ENCODE data around the gene KRTAP4-3. TPM values are rescaled to one million over a fixed set of nuclear protein-coding genes. Genes with fewer than 3 reads are reported as not detected.
A peak's percentile ranks its signal among the peaks of the same experiment; 100 is the strongest.
"Not testable (repeated sequence)": the region's sequence is repeated elsewhere in the genome, so short reads cannot be mapped to it uniquely, and the experiment has no call there.

KRTAP4-3 gene
- total and polyA plus RNA-seq, 5 donors from 2014 or later = not detected

GRCh38 chr17:41140360-41141131 is 27.5 kb downstream of the KRTAP4-3 start, which contains the start of gene KRTAP4-6:
TSS of gene KRTAP4-6 (minus strand) at chr17:41140544. CDS start at chr17:41140487, 57 bp downstream.
- Mint-ChIP-seq H3K27ac (no peak within 1 kb of the TSS), H3K27me3 (peaks cover 15% of the 10 kb centered on the region), H3K4me3 (no peak within 1 kb of the TSS), H3K9me3 (peaks cover 6 to 26% (median 14%) of the 10 kb centered on the region in 7 donors), H3K4me1 (no peaks in the 10 kb centered on the region), H3K36me3 (peaks cover 3% of the 10 kb centered on the region)
- Histone ChIP-seq H3K4me1 (ENCODE audit: control insufficient read depth, insufficient read depth, low read length, poor library complexity, severe bottlenecking) (no peaks in the 10 kb centered on the region), H3K9me3 (ENCODE audit: control insufficient read depth in 2 of 2, low read length in 2 of 2) (peaks cover 9 to 12% of the 10 kb centered on the region in 2 experiments), H3K36me3 (ENCODE audit: control insufficient read depth, insufficient read depth, low read length) (no peaks in the 10 kb centered on the region), H3K27me3 (ENCODE audit: control insufficient read depth, insufficient read depth, low read length) (peaks cover 2% of the 10 kb centered on the region), H3K27ac (ENCODE audit: insufficient read depth, low read length, poor library complexity, severe bottlenecking) (no peak within 1 kb of the TSS), H3K4me3 (ENCODE audit: low read depth, low read length) (no peak within 1 kb of the TSS)
- DNase-seq (no peak), ATAC-seq (ENCODE audit: low read depth in 2 of 2) (no peak)

DNA sequence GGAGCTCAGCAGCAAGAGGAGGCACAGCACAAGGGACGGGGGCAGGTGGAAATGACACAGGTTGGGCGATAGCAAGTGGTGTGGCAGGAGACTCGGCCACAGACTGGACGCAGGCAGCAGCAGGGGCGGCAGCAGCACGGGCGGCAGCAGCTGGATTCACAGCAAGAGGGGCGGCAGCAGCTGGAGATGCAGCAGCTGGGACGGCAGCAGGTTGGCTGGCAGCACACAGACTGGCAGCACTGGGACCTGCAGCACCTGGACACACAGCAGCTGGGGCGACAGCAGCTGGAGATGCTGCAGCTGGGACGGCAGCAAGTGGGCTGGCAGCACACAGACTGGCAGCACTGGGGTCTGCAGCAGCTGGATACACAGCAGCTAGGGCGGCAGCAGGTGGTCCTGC is 28.2 kb downstream of the KRTAP4-3 start:
- peaks cover 6 to 26% (median 14%) of the 10 kb centered on the region in 7 donors for H3K9me3 Mint-ChIP-seq

GRCh38 chr17:41133880-41134735 is 33.9 kb downstream of the KRTAP4-3 start:
- H3K9me3 Mint-ChIP-seq = peaks cover 0 to 5% (median 0%) of the 10 kb centered on the region in 7 donors
- peak overlapping the region; percentile 2 to 93 (median 87) for H3K27ac Mint-ChIP-seq
- Histone ChIP-seq H3K27me3 (ENCODE audit: control insufficient read depth, insufficient read depth, low read length) (peaks cover 2% of the 10 kb centered on the region), H3K27ac (ENCODE audit: insufficient read depth, low read length, poor library complexity, severe bottlenecking) (no peak overlapping the region), H3K9me3 (ENCODE audit: control insufficient read depth in 2 of 2, low read length in 2 of 2) (no peaks in the 10 kb centered on the region), H3K4me3 (ENCODE audit: low read depth, low read length) (no peak overlapping the region), H3K36me3 (ENCODE audit: control insufficient read depth, insufficient read depth, low read length) (no peaks in the 10 kb centered on the region), H3K4me1 (ENCODE audit: control insufficient read depth, insufficient read depth, low read length, poor library complexity, severe bottlenecking) (peaks cover 3% of the 10 kb centered on the region)
- H3K4me3 Mint-ChIP-seq = peak overlapping the region in 2 of 4 donors; percentile 71 to 76
- H3K27me3 Mint-ChIP-seq = peaks cover 25% of the 10 kb centered on the region
- ATAC-seq (ENCODE audit: low read depth in 2 of 2) = no peak
- H3K4me1 Mint-ChIP-seq = peaks cover 0 to 40% (median 6%) of the 10 kb centered on the region in 4 donors
- peak in 1 of 3 donors; percentile 23 for DNase-seq
- no peaks in the 10 kb centered on the region for H3K36me3 Mint-ChIP-seq

More for the DNA sequence above, 28.2 kb downstream of the KRTAP4-3 start:
- not testable (repeated sequence) for H3K4me3 Mint-ChIP-seq; H3K36me3 Mint-ChIP-seq; DNase-seq; H3K27ac ChIP-seq (ENCODE audit: insufficient read depth, low read length, poor library complexity, severe bottlenecking); H3K27me3 ChIP-seq (ENCODE audit: control insufficient read depth, insufficient read depth, low read length); H3K4me3 ChIP-seq (ENCODE audit: low read depth, low read length); H3K4me1 ChIP-seq (ENCODE audit: control insufficient read depth, insufficient read depth, low read length, poor library complexity, severe bottlenecking); H3K36me3 ChIP-seq (ENCODE audit: control insufficient read depth, insufficient read depth, low read length); ATAC-seq (ENCODE audit: low read depth in 2 of 2); H3K4me1 Mint-ChIP-seq; H3K27ac Mint-ChIP-seq
- H3K9me3 ChIP-seq (ENCODE audit: control insufficient read depth in 2 of 2, low read length in 2 of 2) = peaks cover 9 to 12% of the 10 kb centered on the region in 2 experiments
- H3K27me3 Mint-ChIP-seq = peaks cover 10% of the 10 kb centered on the region

- Mint-ChIP-seq H3K4me1 (peaks cover 0 to 42% (median 6%) of the 10 kb centered on the region in 4 donors), H3K36me3 (no peaks in the 10 kb centered on the region), H3K27me3 (peaks cover 25% of the 10 kb centered on the region), H3K9me3 (peaks cover 0 to 5% (median 0%) of the 10 kb centered on the region in 7 donors), H3K27ac (peak overlapping the region in 1 of 3 donors; percentile 32), H3K4me3 (no peak overlapping the region)
- Histone ChIP-seq H3K4me1 (ENCODE audit: control insufficient read depth, insufficient read depth, low read length, poor library complexity, severe bottlenecking) (peaks cover 3% of the 10 kb centered on the region), H3K36me3 (ENCODE audit: control insufficient read depth, insufficient read depth, low read length) (no peaks in the 10 kb centered on the region), H3K27ac (ENCODE audit: insufficient read depth, low read length, poor library complexity, severe bottlenecking) (no peak overlapping the region), H3K9me3 (ENCODE audit: control insufficient read depth in 2 of 2, low read length in 2 of 2) (no peaks in the 10 kb centered on the region), H3K4me3 (ENCODE audit: low read depth, low read length) (no peak overlapping the region), H3K27me3 (ENCODE audit: control insufficient read depth, insufficient read depth, low read length) (peaks cover 2% of the 10 kb centered on the region)
- no peak for ATAC-seq (ENCODE audit: low read depth in 2 of 2)
- no peak for DNase-seq
These were observed 36.0 kb downstream of the KRTAP4-3 start for GRCh38 chr17:41131979-41132378.

GRCh38 chr17:41127371-41127770 is 40.6 kb downstream of the KRTAP4-3 start:
- Mint-ChIP-seq H3K27ac (no peak overlapping the region), H3K4me3 (no peak overlapping the region), H3K27me3 (peaks cover 40% of the 10 kb centered on the region), H3K9me3 (no peaks in the 10 kb centered on the region), H3K4me1 (peaks cover 0 to 55% (median 10%) of the 10 kb centered on the region in 4 donors), H3K36me3 (no peaks in the 10 kb centered on the region)
- ATAC-seq (ENCODE audit: low read depth in 2 of 2) (no peak), DNase-seq (no peak)
- Histone ChIP-seq H3K27me3 (ENCODE audit: control insufficient read depth, insufficient read depth, low read length) (peaks cover 2% of the 10 kb centered on the region), H3K27ac (ENCODE audit: insufficient read depth, low read length, poor library complexity, severe bottlenecking) (no peak overlapping the region), H3K9me3 (ENCODE audit: control insufficient read depth in 2 of 2, low read length in 2 of 2) (peaks cover 0 to 1% of the 10 kb centered on the region in 2 experiments), H3K4me3 (ENCODE audit: low read depth, low read length) (no peak overlapping the region), H3K36me3 (ENCODE audit: control insufficient read depth, insufficient read depth, low read length) (no peaks in the 10 kb centered on the region), H3K4me1 (ENCODE audit: control insufficient read depth, insufficient read depth, low read length, poor library complexity, severe bottlenecking) (no peaks in the 10 kb centered on the region)

GRCh38 chr17:41126412-41126811 is 41.6 kb downstream of the KRTAP4-3 start:
- H3K27ac ChIP-seq (ENCODE audit: insufficient read depth, low read length, poor library complexity, severe bottlenecking) = no peak overlapping the region
- DNase-seq (no peak), ATAC-seq (ENCODE audit: low read depth in 2 of 2) (no peak)
- Mint-ChIP-seq H3K4me3 (no peak overlapping the region), H3K27me3 (peaks cover 33% of the 10 kb centered on the region), H3K27ac (peak overlapping the region in 2 of 3 donors; percentile 17 to 23), H3K4me1 (peaks cover 0 to 46% (median 8%) of the 10 kb centered on the region in 4 donors), H3K9me3 (no peaks in the 10 kb centered on the region), H3K36me3 (no peaks in the 10 kb centered on the region)
- no peak overlapping the region for H3K4me3 ChIP-seq (ENCODE audit: low read depth, low read length)
- no peaks in the 10 kb centered on the region for H3K4me1 ChIP-seq (ENCODE audit: control insufficient read depth, insufficient read depth, low read length, poor library complexity, severe bottlenecking)
- H3K9me3 ChIP-seq (ENCODE audit: control insufficient read depth in 2 of 2, low read length in 2 of 2) = peaks cover 0 to 1% of the 10 kb centered on the region in 2 experiments
- no peaks in the 10 kb centered on the region for H3K36me3 ChIP-seq (ENCODE audit: control insufficient read depth, insufficient read depth, low read length)
- peaks cover 6% of the 10 kb centered on the region for H3K27me3 ChIP-seq (ENCODE audit: control insufficient read depth, insufficient read depth, low read length)

- H3K9me3 ChIP-seq (ENCODE audit: control insufficient read depth in 2 of 2, low read length in 2 of 2) = peaks cover 0 to 1% of the 10 kb centered on the region in 2 experiments
- peaks cover 5% of the 10 kb centered on the region for H3K27me3 ChIP-seq (ENCODE audit: control insufficient read depth, insufficient read depth, low read length)
- no peak for ATAC-seq (ENCODE audit: low read depth in 2 of 2)
- no peak for DNase-seq
- H3K4me3 ChIP-seq (ENCODE audit: low read depth, low read length) = no peak overlapping the region
- no peak overlapping the region for H3K4me3 Mint-ChIP-seq
- H3K9me3 Mint-ChIP-seq = peaks cover 0 to 4% (median 0%) of the 10 kb centered on the region in 7 donors
- H3K27ac ChIP-seq (ENCODE audit: insufficient read depth, low read length, poor library complexity, severe bottlenecking) = no peak overlapping the region
- peaks cover 5 to 45% (median 13%) of the 10 kb centered on the region in 4 donors for H3K4me1 Mint-ChIP-seq
- H3K36me3 Mint-ChIP-seq = no peaks in the 10 kb centered on the region
- H3K36me3 ChIP-seq (ENCODE audit: control insufficient read depth, insufficient read depth, low read length) = no peaks in the 10 kb centered on the region
- H3K27me3 Mint-ChIP-seq = peaks cover 36% of the 10 kb centered on the region
- peaks cover 6% of the 10 kb centered on the region for H3K4me1 ChIP-seq (ENCODE audit: control insufficient read depth, insufficient read depth, low read length, poor library complexity, severe bottlenecking)
- H3K27ac Mint-ChIP-seq = no peak overlapping the region
These were observed 43.0 kb downstream of the KRTAP4-3 start for GRCh38 chr17:41125064-41125463.

Data from CD4-positive, CD25-positive, alpha-beta regulatory T cell (primary cell).